GM19193 (cell line): ENCODE results near the gene SREBF2.
A peak's percentile ranks its signal among the peaks of the same experiment; 100 is the strongest.

ENCODE experiments used
- POLR2A ChIP-seq: IDR thresholded peaks from 4 replicates; pipeline ENCODE4 v1.6.1; 2011; ENCODE audit not compliant: insufficient read depth, insufficient read length; ENCODE audit errors: extremely low read depth

SREBF2 gene

GRCh38 chr22:41915035-41915785 is 82.3 kb downstream of the SREBF2 start, which contains the start of gene SHISA8:
TSS of gene SHISA8 (minus strand) at chr22:41915074. CDS start at chr22:41914667, 407 bp downstream.
- peak; percentile 6 for TF ChIP-seq POLR2A

- TF ChIP-seq POLR2A = peak; percentile 18
Observed at GRCh38 chr22:41915786-41916493, 83.0 kb downstream of the SREBF2 start.

GRCh38 chr22:41916745-41917358 is 83.9 kb downstream of the SREBF2 start:
- peak; percentile 13 for TF ChIP-seq POLR2A

GRCh38 chr22:41917375-41917902 is 84.5 kb downstream of the SREBF2 start:
- TF ChIP-seq POLR2A = no peak

GRCh38 chr22:41917903-41918791 is 85.2 kb downstream of the SREBF2 start:
- no peak for TF ChIP-seq POLR2A

- peak; percentile 71 for TF ChIP-seq POLR2A
Observed at GRCh38 chr22:41919357-41920224, 86.7 kb downstream of the SREBF2 start.

GRCh38 chr22:41920271-41920976 is 87.5 kb downstream of the SREBF2 start:
- TF ChIP-seq POLR2A = peak; percentile 53

- TF ChIP-seq POLR2A = no peak
Observed at GRCh38 chr22:41922328-41922727, 89.4 kb downstream of the SREBF2 start.

- no peak for TF ChIP-seq POLR2A
Observed at GRCh38 chr22:41922940-41923594, 90.2 kb downstream of the SREBF2 start.

- TF ChIP-seq POLR2A = no peak
Observed at GRCh38 chr22:41923595-41924276, 90.8 kb downstream of the SREBF2 start.

GRCh38 chr22:41925783-41926460 is 93.0 kb downstream of the SREBF2 start:
- no peak for TF ChIP-seq POLR2A
